HepG2 (cell line): Measurements from ENCODE around the gene R3HDM1. TPM values are rescaled to one million over a fixed set of nuclear protein-coding genes. Genes with fewer than 3 reads are reported as not detected.
"Not testable (repeated sequence)": the region's sequence is repeated elsewhere in the genome, so short reads cannot be mapped to it uniquely, and the experiment has no call there.

Source experiments
- ATAC-seq: fragments of 200-7000 bp; cut with Tn5 transposase; 3 replicates; pipeline ENCODE4 v1.9.1; 2020; ENCODE audit warnings: mild to moderate bottlenecking, moderate library complexity
- BruUV-seq: library from RNA; stranded (reverse); fragments of 400-500 nt; replicated peaks from 2 replicates; lab custom pipeline; 2021; lab: Mats Ljungman, UMichigan
- CTCF ChIA-PET: fragments of 300-600 bp; formaldehyde crosslinking; extraction: SDS; loops from one replicate; lab custom pipeline; 2021; ENCODE audit warnings: low total read pairs, inconsistent platforms, low intra/inter-chr PET ratio; lab: Yijun Ruan, JAX
- POLR2A ChIA-PET: fragments of 350-600 bp; sonication (Branson Sonifier 250); formaldehyde crosslinking; loops from one replicate; lab custom pipeline; 2020; ENCODE audit warnings: antibody characterized with exemption, inconsistent platforms; lab: Yijun Ruan, JAX
- DNase-seq: peaks from one replicate; pipeline ENCODE4 v3.0.0-alpha.2; 2015; ENCODE audit warnings: low spot score
- FAIRE-seq: peaks from 3 replicates; lab custom pipeline; 2011; peaks lifted over from hg19 to GRCh38; lab: Jason Lieb, UNC
- H2AFZ ChIP-seq: one replicate; pipeline ENCODE4 v1.6.1; 2011; ENCODE audit warnings: low read length, inconsistent platforms
- H3K27ac ChIP-seq: fragments of 300-600 bp; 3 replicates; pipeline ENCODE4 v1.8.0; 2011; ENCODE audit warnings: mixed run types, mild to moderate bottlenecking, mixed read lengths, low read length, inconsistent platforms; ENCODE audit not compliant: insufficient read depth; ENCODE audit errors: extremely low read length
- H3K27me3 ChIP-seq, 2 experiments: fragments of 200-600 bp in 1 of 2; 2 replicates in 1 of 2; 3 replicates in 1 of 2; pipeline versions ENCODE4 v1.6.0 to v1.8.0; 2011; ENCODE audit warnings: low read length in 2 of 2, mild to moderate bottlenecking in 2 of 2, moderate library complexity in 2 of 2, inconsistent platforms in 1 of 2; ENCODE audit not compliant: insufficient read depth in 2 of 2, control insufficient read depth in 1 of 2
- H3K36me3 ChIP-seq, 2 experiments: fragments of 200-600 bp in 1 of 2; replicated peaks in 1 of 2; 2 replicates in 1 of 2; 3 replicates in 1 of 2; pipeline versions ENCODE4 v1.5.1 to v1.8.0; 2011; ENCODE audit warnings: low read length in 2 of 2, inconsistent platforms in 1 of 2; ENCODE audit not compliant: insufficient read depth in 2 of 2, control insufficient read depth in 1 of 2
- H3K4me1 ChIP-seq: 2 replicates; pipeline ENCODE4 v1.5.1; 2012; ENCODE audit warnings: low read length, inconsistent platforms; ENCODE audit not compliant: insufficient read depth
- H3K4me2 ChIP-seq: 2 replicates; pipeline ENCODE4 v1.6.0; 2011; ENCODE audit warnings: low read depth, low read length, inconsistent platforms
- H3K4me3 ChIP-seq, 3 experiments: fragments of 200-600 bp in 1 of 3; sonication (generic), shearing (Covaris generic) in 1 of 3; replicated peaks in 1 of 3; 2 replicates each; pipeline ENCODE4 v1.5.1; 2011 to 2016; ENCODE audit warnings: low read length in 3 of 3, inconsistent platforms in 2 of 3, low read depth in 2 of 3, mild to moderate bottlenecking in 2 of 3, control low read depth in 1 of 3, mixed read lengths in 1 of 3; ENCODE audit not compliant: insufficient read depth in 1 of 3
- H3K79me2 ChIP-seq: one replicate; pipeline ENCODE4 v1.6.1; 2011; ENCODE audit warnings: low read length, inconsistent platforms; ENCODE audit not compliant: insufficient read depth
- H3K9ac ChIP-seq: 2 replicates; pipeline ENCODE4 v1.6.0; 2011; ENCODE audit warnings: mild to moderate bottlenecking, low read depth, low read length, inconsistent platforms; ENCODE audit not compliant: insufficient read depth
- H3K9me3 ChIP-seq: 2 replicates; pipeline ENCODE4 v1.5.1; 2012; ENCODE audit warnings: mild to moderate bottlenecking, low read length
- H4K20me1 ChIP-seq: 2 replicates; pipeline ENCODE4 v1.6.0; 2011; ENCODE audit warnings: inconsistent platforms, mild to moderate bottlenecking, low read length, moderate library complexity; ENCODE audit not compliant: insufficient read depth
- FOXP1 ChIP-seq, 2 experiments: fragments of 450-650 bp in 1 of 2; IDR thresholded peaks; 2 replicates each; pipeline ENCODE4 v1.6.1; 2017 to 2018; ENCODE audit warnings: antibody characterized with exemption in 1 of 2
- TMF1 ChIP-seq: sonication (generic); formaldehyde crosslinking; IDR thresholded peaks from 2 replicates; pipeline ENCODE4 v1.8.1; 2022; ENCODE audit warnings: low read depth, missing genetic modification reagents
- WGBS: methylation state at CpG from one replicate; pipeline ENCODE4 v1.1.6; 2017; ENCODE audit warnings: low lambda C conversion rate; 5-methylcytosine and 5-hydroxymethylcytosine counted together
- in situ Hi-C: cut with HindIII; loops from 2 replicates; pipeline ENCODE4 v1.10.0; 2017; ENCODE audit warnings: low pct_unique_long_range_greater_than_20kb; ENCODE audit not compliant: extremely low pct_ligation_motif_present
- intact Hi-C: fragments of 100-400 bp; cut with micrococcal nuclease; formaldehyde crosslinking; loops from one replicate; pipeline ENCODE4 v1.10.0; 2022; ENCODE audit not compliant: unreplicated experiment
- polyA plus RNA-seq, 8 experiments: library from polyadenylated mRNA; depleted of rRNA in 3 of 8; stranded (reverse) in 7 of 8; unstranded in 1 of 8; fragments of >200 nt; fragmentation: Illumina TruSeq in 4 of 8; extraction: Trizol in 4 of 8; gene quantifications; 2 replicates each; pipeline versions ENCODE4 v1.2.1 to v1.2.3, GENCODE V29; 2011 to 2016; ENCODE audit warnings: low read depth in 4 of 8, missing spikeins in 1 of 8, mixed read lengths in 1 of 8; ENCODE audit not compliant: insufficient read depth in 1 of 8
- total RNA-seq, 5 experiments: library from RNA; depleted of rRNA; stranded (reverse); fragments of >200 nt; fragmentation: Illumina TruSeq; extraction: Trizol; gene quantifications; 2 replicates each; pipeline ENCODE4 v1.2.3, GENCODE V29; 2016; ENCODE audit warnings: low read depth in 1 of 5
- TF ChIP-seq, protein P1 (sequence below): sonication (generic); formaldehyde crosslinking; IDR thresholded peaks from 2 replicates; pipeline ENCODE4 v1.5.1; 2020; ENCODE audit warnings: mild to moderate bottlenecking, missing genetic modification reagents, moderate library complexity

The R3HDM1 gene
- total and polyA plus RNA-seq, 2 of the 13 experiments (the other 11 are each of a cell fraction or from before 2014, with no cell fraction given), result 15.7 to 54.3 TPM

DNA sequence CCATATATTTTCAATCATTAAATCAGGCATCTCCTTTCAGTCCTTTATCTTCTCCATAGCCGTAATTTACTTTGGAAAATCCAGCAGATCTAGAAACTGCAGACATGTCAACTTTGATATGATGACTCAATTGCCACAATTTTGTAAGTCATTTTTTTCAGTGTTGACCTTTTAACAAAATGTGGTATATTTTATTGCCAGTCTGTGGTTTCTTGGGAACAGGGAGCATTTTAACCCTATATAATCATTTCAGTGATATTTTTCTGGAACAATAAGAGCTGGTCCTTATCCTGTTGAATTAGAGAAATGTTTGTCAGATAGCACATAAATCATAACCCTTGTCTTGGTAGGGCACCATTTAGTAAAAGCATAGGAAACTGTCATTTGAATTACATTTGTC, 119.4 kb downstream of the R3HDM1 start (continued):
- TF ChIP-seq, protein P1, sequence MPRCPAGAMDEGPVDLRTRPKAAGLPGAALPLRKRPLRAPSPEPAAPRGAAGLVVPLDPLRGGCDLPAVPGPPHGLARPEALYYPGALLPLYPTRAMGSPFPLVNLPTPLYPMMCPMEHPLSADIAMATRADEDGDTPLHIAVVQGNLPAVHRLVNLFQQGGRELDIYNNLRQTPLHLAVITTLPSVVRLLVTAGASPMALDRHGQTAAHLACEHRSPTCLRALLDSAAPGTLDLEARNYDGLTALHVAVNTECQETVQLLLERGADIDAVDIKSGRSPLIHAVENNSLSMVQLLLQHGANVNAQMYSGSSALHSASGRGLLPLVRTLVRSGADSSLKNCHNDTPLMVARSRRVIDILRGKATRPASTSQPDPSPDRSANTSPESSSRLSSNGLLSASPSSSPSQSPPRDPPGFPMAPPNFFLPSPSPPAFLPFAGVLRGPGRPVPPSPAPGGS (CRISPR knock-in tag), result no peak

DNA sequence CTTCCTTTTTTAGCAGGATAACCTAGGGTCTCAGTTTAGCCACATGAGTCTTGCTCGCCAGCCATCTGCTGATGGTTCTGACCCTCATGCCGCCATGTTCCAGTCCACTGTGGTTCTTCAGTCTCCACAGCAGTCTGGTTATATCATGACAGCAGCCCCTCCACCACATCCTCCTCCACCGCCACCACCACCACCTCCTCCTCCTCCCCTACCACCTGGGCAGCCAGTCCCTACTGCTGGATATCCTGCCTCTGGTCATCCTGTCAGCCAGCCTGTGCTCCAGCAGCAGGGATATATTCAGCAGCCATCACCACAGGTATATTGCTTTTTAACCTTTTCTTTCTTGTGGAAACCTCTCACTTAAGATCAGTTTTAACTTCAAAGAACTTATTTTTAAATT, 120.4 kb downstream of the R3HDM1 start:
- H3K79me2 ChIP-seq, result no peaks in the 10 kb centered on the region
- no peak overlapping the region for H3K4me2 ChIP-seq
- H3K4me1 ChIP-seq, result no peaks in the 10 kb centered on the region
- H3K36me3 ChIP-seq, result peaks cover 5 to 41% of the 10 kb centered on the region in 2 experiments; a peak in 4 of 5 replicates
- H3K27ac ChIP-seq, result no peak overlapping the region
- ChIA-PET CTCF (no interaction called here), POLR2A (no interaction called here)
- BruUV-seq, result no TSS peak
- H4K20me1 ChIP-seq, result no peaks in the 10 kb centered on the region
- DNase-seq, result no peak
- H3K4me3 ChIP-seq, result no peak overlapping the region
- no peak overlapping the region for H2AFZ ChIP-seq
- TF ChIP-seq TMF1 (CRISPR knock-in tag), result no peak
- no peak for FAIRE-seq
- H3K27me3 ChIP-seq, result no peaks in the 10 kb centered on the region
- no peak for ATAC-seq
- no peak overlapping the region for H3K9ac ChIP-seq
- intact Hi-C loops, result no loop called here
- in situ Hi-C loops, result no loop called here
- H3K9me3 ChIP-seq, result no peaks in the 10 kb centered on the region
- WGBS, result 100% methylated on average over 3 of the region's 3 CpGs

DNA sequence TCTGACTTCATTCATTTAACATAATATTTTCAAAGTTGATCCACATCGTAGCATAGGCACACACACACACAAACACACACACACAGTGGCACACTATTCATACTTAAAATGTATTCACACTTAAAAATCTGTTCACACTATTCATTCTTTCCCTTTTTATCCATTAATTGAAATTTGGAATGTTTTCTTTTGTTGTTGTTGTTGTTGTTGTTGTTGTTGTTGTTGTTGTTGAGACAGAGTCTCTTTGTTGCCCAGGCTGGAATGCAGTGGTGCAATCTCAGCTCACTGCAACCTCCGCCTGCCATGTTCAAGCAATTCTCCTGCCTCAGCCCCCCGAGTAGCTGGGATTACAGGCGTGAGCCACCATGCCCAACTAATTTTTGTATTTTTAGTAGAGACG, 123.0 kb downstream of the R3HDM1 start:
- intact Hi-C loops; CTCF ChIA-PET; H3K27ac ChIP-seq; H3K79me2 ChIP-seq; H3K4me1 ChIP-seq; H3K4me3 ChIP-seq; H2AFZ ChIP-seq; H3K4me2 ChIP-seq; H3K9ac ChIP-seq; FAIRE-seq; POLR2A ChIA-PET; BruUV-seq; H3K27me3 ChIP-seq; in situ Hi-C loops; H4K20me1 ChIP-seq; DNase-seq; ATAC-seq; H3K9me3 ChIP-seq; TF ChIP-seq FOXP1 (CRISPR knock-in tag; IDR thresholded peaks at IDR 0.05): not testable (repeated sequence)
- 96% methylated on average over 5 of the region's 5 CpGs for WGBS
- TF ChIP-seq FOXP1 (IDR thresholded peaks at IDR 0.05), result peak; percentile 94
- peaks cover 8 to 42% of the 10 kb centered on the region in 2 experiments for H3K36me3 ChIP-seq
